HepG2 (cell line): Measurements from ENCODE around the gene CACNG1. TPM values are rescaled to one million over a fixed set of nuclear protein-coding genes. Genes with fewer than 3 reads are reported as not detected.

Experiments used
- ATAC-seq: fragments of 200-7000 bp; cut with Tn5 transposase; 3 replicates; pipeline ENCODE4 v1.9.1; 2020; ENCODE audit warnings: mild to moderate bottlenecking, moderate library complexity
- BruUV-seq: library from RNA; stranded (reverse); fragments of 400-500 nt; replicated peaks from 2 replicates; lab custom pipeline; 2021; lab: Mats Ljungman, UMichigan
- CTCF ChIA-PET: fragments of 300-600 bp; formaldehyde crosslinking; extraction: SDS; loops from one replicate; lab custom pipeline; 2021; ENCODE audit warnings: low total read pairs, inconsistent platforms, low intra/inter-chr PET ratio; lab: Yijun Ruan, JAX
- POLR2A ChIA-PET: fragments of 350-600 bp; sonication (Branson Sonifier 250); formaldehyde crosslinking; loops from one replicate; lab custom pipeline; 2020; ENCODE audit warnings: antibody characterized with exemption, inconsistent platforms; lab: Yijun Ruan, JAX
- DNase-seq: peaks from one replicate; pipeline ENCODE4 v3.0.0-alpha.2; 2015; ENCODE audit warnings: low spot score
- FAIRE-seq: peaks from 3 replicates; lab custom pipeline; 2011; peaks lifted over from hg19 to GRCh38; lab: Jason Lieb, UNC
- H2AFZ ChIP-seq: one replicate; pipeline ENCODE4 v1.6.1; 2011; ENCODE audit warnings: low read length, inconsistent platforms
- H3K27ac ChIP-seq: fragments of 300-600 bp; 3 replicates; pipeline ENCODE4 v1.8.0; 2011; ENCODE audit warnings: mixed run types, mild to moderate bottlenecking, mixed read lengths, low read length, inconsistent platforms; ENCODE audit not compliant: insufficient read depth; ENCODE audit errors: extremely low read length
- H3K27me3 ChIP-seq, 2 experiments: fragments of 200-600 bp in 1 of 2; 2 replicates in 1 of 2; 3 replicates in 1 of 2; pipeline versions ENCODE4 v1.6.0 to v1.8.0; 2011; ENCODE audit warnings: low read length in 2 of 2, mild to moderate bottlenecking in 2 of 2, moderate library complexity in 2 of 2, inconsistent platforms in 1 of 2; ENCODE audit not compliant: insufficient read depth in 2 of 2, control insufficient read depth in 1 of 2
- H3K36me3 ChIP-seq, 2 experiments: fragments of 200-600 bp in 1 of 2; replicated peaks in 1 of 2; 2 replicates in 1 of 2; 3 replicates in 1 of 2; pipeline versions ENCODE4 v1.5.1 to v1.8.0; 2011; ENCODE audit warnings: low read length in 2 of 2, inconsistent platforms in 1 of 2; ENCODE audit not compliant: insufficient read depth in 2 of 2, control insufficient read depth in 1 of 2
- H3K4me1 ChIP-seq: 2 replicates; pipeline ENCODE4 v1.5.1; 2012; ENCODE audit warnings: low read length, inconsistent platforms; ENCODE audit not compliant: insufficient read depth
- H3K4me2 ChIP-seq: 2 replicates; pipeline ENCODE4 v1.6.0; 2011; ENCODE audit warnings: low read depth, low read length, inconsistent platforms
- H3K4me3 ChIP-seq, 3 experiments: fragments of 200-600 bp in 1 of 3; sonication (generic), shearing (Covaris generic) in 1 of 3; replicated peaks in 1 of 3; 2 replicates each; pipeline ENCODE4 v1.5.1; 2011 to 2016; ENCODE audit warnings: low read length in 3 of 3, inconsistent platforms in 2 of 3, low read depth in 2 of 3, mild to moderate bottlenecking in 2 of 3, control low read depth in 1 of 3, mixed read lengths in 1 of 3; ENCODE audit not compliant: insufficient read depth in 1 of 3
- H3K79me2 ChIP-seq: one replicate; pipeline ENCODE4 v1.6.1; 2011; ENCODE audit warnings: low read length, inconsistent platforms; ENCODE audit not compliant: insufficient read depth
- H3K9ac ChIP-seq: 2 replicates; pipeline ENCODE4 v1.6.0; 2011; ENCODE audit warnings: mild to moderate bottlenecking, low read depth, low read length, inconsistent platforms; ENCODE audit not compliant: insufficient read depth
- H3K9me3 ChIP-seq: 2 replicates; pipeline ENCODE4 v1.5.1; 2012; ENCODE audit warnings: mild to moderate bottlenecking, low read length
- H4K20me1 ChIP-seq: 2 replicates; pipeline ENCODE4 v1.6.0; 2011; ENCODE audit warnings: inconsistent platforms, mild to moderate bottlenecking, low read length, moderate library complexity; ENCODE audit not compliant: insufficient read depth
- AGO1 ChIP-seq: fragments of 200-400 bp; formaldehyde crosslinking; IDR thresholded peaks from 2 replicates; pipeline ENCODE4 v1.6.1; 2017; ENCODE audit warnings: mild to moderate bottlenecking, low read depth, low read length, moderate library complexity; ENCODE audit not compliant: poor library complexity, severe bottlenecking
- FOXC1 ChIP-seq: sonication (generic); formaldehyde crosslinking; IDR thresholded peaks from 2 replicates; pipeline ENCODE4 v1.8.0; 2022; ENCODE audit warnings: mild to moderate bottlenecking, missing genetic modification reagents, borderline replicate concordance
- GMEB1 ChIP-seq: sonication (generic); formaldehyde crosslinking; IDR thresholded peaks from 2 replicates; pipeline ENCODE4 v1.5.1; 2020; ENCODE audit warnings: missing genetic modification reagents, mild to moderate bottlenecking, borderline replicate concordance
- GPBP1L1 ChIP-seq: sonication (generic); formaldehyde crosslinking; IDR thresholded peaks from 2 replicates; pipeline ENCODE4 v1.5.0; 2020; ENCODE audit warnings: mild to moderate bottlenecking, missing genetic modification reagents
- MTA1 ChIP-seq: sonication (generic); formaldehyde crosslinking; IDR thresholded peaks from 2 replicates; pipeline ENCODE4 v1.4.0; 2020; ENCODE audit warnings: missing genetic modification reagents, mild to moderate bottlenecking, borderline replicate concordance
- TERF1 ChIP-seq: sonication (generic); formaldehyde crosslinking; IDR thresholded peaks from 2 replicates; pipeline ENCODE4 v1.8.0; 2022; ENCODE audit warnings: mild to moderate bottlenecking, missing genetic modification reagents, moderate library complexity
- TFDP1 ChIP-seq: IDR thresholded peaks from 2 replicates; pipeline ENCODE4 v1.6.1; 2016; ENCODE audit warnings: missing compliant biosample characterization, missing genetic modification reagents, borderline replicate concordance
- YY1 ChIP-seq: IDR thresholded peaks from 2 replicates; pipeline ENCODE4 v1.6.1; 2011; ENCODE audit warnings: low read length, low read depth, moderate library complexity, mild to moderate bottlenecking; ENCODE audit not compliant: insufficient read depth, insufficient replicate concordance
- ZNF326 ChIP-seq: sonication (generic); formaldehyde crosslinking; IDR thresholded peaks from 2 replicates; pipeline ENCODE4 v1.4.0; 2020; ENCODE audit warnings: missing genetic modification reagents, borderline replicate concordance
- ZNF530 ChIP-seq: sonication (generic); formaldehyde crosslinking; IDR thresholded peaks from 2 replicates; pipeline ENCODE4 v1.5.0; 2020; ENCODE audit warnings: low read depth, mild to moderate bottlenecking, missing genetic modification reagents
- ZNF687 ChIP-seq: sonication (generic); formaldehyde crosslinking; IDR thresholded peaks from 2 replicates; pipeline ENCODE4 v1.5.1; 2020; ENCODE audit warnings: mild to moderate bottlenecking, missing genetic modification reagents, moderate library complexity
- ZNF766 ChIP-seq: sonication (generic); formaldehyde crosslinking; IDR thresholded peaks from 2 replicates; pipeline ENCODE4 v1.5.0; 2020; ENCODE audit warnings: missing genetic modification reagents, borderline replicate concordance
- WGBS: methylation state at CpG from one replicate; pipeline ENCODE4 v1.1.6; 2017; ENCODE audit warnings: low lambda C conversion rate; 5-methylcytosine and 5-hydroxymethylcytosine counted together
- in situ Hi-C: cut with HindIII; loops from 2 replicates; pipeline ENCODE4 v1.10.0; 2017; ENCODE audit warnings: low pct_unique_long_range_greater_than_20kb; ENCODE audit not compliant: extremely low pct_ligation_motif_present
- intact Hi-C: fragments of 100-400 bp; cut with micrococcal nuclease; formaldehyde crosslinking; loops from one replicate; pipeline ENCODE4 v1.10.0; 2022; ENCODE audit not compliant: unreplicated experiment
- polyA plus RNA-seq, 8 experiments: library from polyadenylated mRNA; depleted of rRNA in 3 of 8; stranded (reverse) in 7 of 8; unstranded in 1 of 8; fragments of >200 nt; fragmentation: Illumina TruSeq in 4 of 8; extraction: Trizol in 4 of 8; gene quantifications; 2 replicates each; pipeline versions ENCODE4 v1.2.1 to v1.2.3, GENCODE V29; 2011 to 2016; ENCODE audit warnings: low read depth in 4 of 8, missing spikeins in 1 of 8, mixed read lengths in 1 of 8; ENCODE audit not compliant: insufficient read depth in 1 of 8
- total RNA-seq, 5 experiments: library from RNA; depleted of rRNA; stranded (reverse); fragments of >200 nt; fragmentation: Illumina TruSeq; extraction: Trizol; gene quantifications; 2 replicates each; pipeline ENCODE4 v1.2.3, GENCODE V29; 2016; ENCODE audit warnings: low read depth in 1 of 5

CACNG1 gene
- total and polyA plus RNA-seq, 2 of the 13 experiments (the other 11 are each of a cell fraction or from before 2014, with no cell fraction given) = not detected

- no peak overlapping the region for H3K9ac ChIP-seq
- in situ Hi-C loops = no loop called here
- CTCF ChIA-PET = no interaction called here
- no peaks in the 10 kb centered on the region for H3K4me1 ChIP-seq
- no TSS peak for BruUV-seq
- no peak overlapping the region for H3K27ac ChIP-seq
- no peak overlapping the region for H3K4me2 ChIP-seq
- DNase-seq = no peak
- POLR2A ChIA-PET = no interaction called here
- H3K4me3 ChIP-seq = no peak overlapping the region
- ATAC-seq = no peak
- WGBS = 40% methylated on average over 11 of the region's 11 CpGs
- intact Hi-C loops = no loop called here
- peaks cover 7 to 31% of the 10 kb centered on the region in 2 experiments; a peak in 3 of 5 replicates for H3K27me3 ChIP-seq
- H2AFZ ChIP-seq = no peak overlapping the region
- no peaks in the 10 kb centered on the region for H3K9me3 ChIP-seq
- H3K36me3 ChIP-seq = no peaks in the 10 kb centered on the region
- H4K20me1 ChIP-seq = no peaks in the 10 kb centered on the region
- H3K79me2 ChIP-seq = no peaks in the 10 kb centered on the region
- FAIRE-seq = no peak
- TF ChIP-seq ZNF326 (CRISPR knock-in tag) (no peak), ZNF766 (CRISPR knock-in tag) (no peak), AGO1 (no peak), GPBP1L1 (no peak), FOXC1 (no peak), ZNF687 (CRISPR knock-in tag) (no peak), TERF1 (CRISPR knock-in tag) (no peak), YY1 (no peak), GMEB1 (CRISPR knock-in tag) (no peak), MTA1 (CRISPR knock-in tag) (no peak), ZNF530 (CRISPR knock-in tag) (no peak), TFDP1 (no peak)
Measured at GRCh38 chr17:67035131-67036083, 8.9 kb upstream of the CACNG1 start.
